GM12878 (cell line): ENCODE results near the gene DNAI2. TPM values are rescaled to one million over a fixed set of nuclear protein-coding genes. Genes with fewer than 3 reads are reported as not detected.

Experiments
- ATAC-seq: fragments of 200-7000 bp; cut with Tn5 transposase; 3 replicates; pipeline ENCODE4 v1.9.1; 2020; ENCODE audit warnings: mild to moderate bottlenecking, moderate library complexity
- BruUV-seq: library from RNA; stranded (reverse); fragments of 400-500 nt; replicated peaks from 2 replicates; lab custom pipeline; 2021; lab: Mats Ljungman, UMichigan
- CTCF ChIA-PET: fragments of 300-600 bp; sonication (Branson Sonifier 250); formaldehyde crosslinking; extraction: SDS; loops from one replicate; lab custom pipeline; 2021; ENCODE audit warnings: inconsistent platforms; lab: Yijun Ruan, JAX
- POLR2A ChIA-PET: fragments of 350-600 bp; formaldehyde crosslinking; extraction: SDS; loops from one replicate; lab custom pipeline; 2021; ENCODE audit warnings: inconsistent platforms; lab: Charles Lee
- RAD21 ChIA-PET: fragments of 300-600 bp; sonication (Branson Sonifier 250); formaldehyde crosslinking; loops from one replicate; lab custom pipeline; 2023; ENCODE audit warnings: antibody characterized with exemption; ENCODE audit not compliant: unreplicated experiment; lab: Charles Lee
- SMC1A ChIA-PET: fragments of 300-600 bp; sonication (Branson Sonifier 250); formaldehyde crosslinking; loops from one replicate; lab custom pipeline; 2023; ENCODE audit not compliant: unreplicated experiment, uncharacterized antibody; lab: Charles Lee
- DNase-seq: peaks from one replicate; pipeline ENCODE4 v3.0.0-alpha.2; 2011; ENCODE audit warnings: low read depth, low spot score
- FAIRE-seq: peaks from 3 replicates; lab custom pipeline; 2011; peaks lifted over from hg19 to GRCh38; lab: Jason Lieb, UNC
- H2AFZ ChIP-seq: 2 replicates; pipeline ENCODE4 v1.6.0; 2011; ENCODE audit warnings: low read depth, low read length, control low read depth; ENCODE audit not compliant: control insufficient read depth
- H3K27ac ChIP-seq: 2 replicates; pipeline ENCODE4 v1.5.1; 2011; ENCODE audit warnings: control low read depth; ENCODE audit not compliant: control insufficient read depth, insufficient read depth
- H3K27me3 ChIP-seq, 2 experiments: replicated peaks in 1 of 2; 2 replicates each; pipeline versions ENCODE4 v1.6.0 to v1.6.1; 2011; ENCODE audit warnings: low read length in 1 of 2; ENCODE audit not compliant: control insufficient read depth in 2 of 2, insufficient read depth in 2 of 2
- H3K36me3 ChIP-seq, 2 experiments: 2 replicates each; pipeline ENCODE4 v1.5.1; 2011; ENCODE audit warnings: low read length in 1 of 2; ENCODE audit not compliant: control insufficient read depth in 2 of 2, insufficient read depth in 2 of 2
- H3K4me1 ChIP-seq: 2 replicates; pipeline ENCODE4 v1.6.1; 2011; ENCODE audit warnings: mild to moderate bottlenecking, low read length, moderate library complexity, mixed read lengths; ENCODE audit not compliant: control insufficient read depth, insufficient read depth
- H3K4me2 ChIP-seq: 2 replicates; pipeline ENCODE4 v1.6.0; 2011; ENCODE audit warnings: control low read depth; ENCODE audit not compliant: control insufficient read depth, insufficient read depth
- H3K4me3 ChIP-seq: fragments of 200-600 bp; sonication (generic); 2 replicates; pipeline ENCODE4 v1.5.1; 2016
- H3K79me2 ChIP-seq: 2 replicates; pipeline ENCODE4 v1.6.0; 2011; ENCODE audit warnings: low read length; ENCODE audit not compliant: control insufficient read depth, insufficient read depth
- H3K9ac ChIP-seq: 2 replicates; pipeline ENCODE4 v1.8.0; 2011; ENCODE audit warnings: low read length, control low read depth, mixed read lengths; ENCODE audit not compliant: control insufficient read depth, insufficient read depth
- H3K9me3 ChIP-seq: replicated peaks from 3 replicates; pipeline ENCODE4 v1.5.1; 2011; ENCODE audit warnings: mild to moderate bottlenecking, low read length; ENCODE audit not compliant: control insufficient read depth, insufficient read depth
- H4K20me1 ChIP-seq: 2 replicates; pipeline ENCODE4 v1.6.0; 2011; ENCODE audit not compliant: control insufficient read depth, insufficient read depth
- ATF7 ChIP-seq: fragments of 450-650 bp; IDR thresholded peaks from 2 replicates; pipeline ENCODE4 v1.6.1; 2016; ENCODE audit warnings: low read depth, mild to moderate bottlenecking
- GABPA ChIP-seq: IDR thresholded peaks from 2 replicates; pipeline ENCODE4 v1.6.1; 2014; ENCODE audit warnings: antibody characterized with exemption, low read depth, mild to moderate bottlenecking, inconsistent platforms
- JUND ChIP-seq: IDR thresholded peaks from 2 replicates; pipeline ENCODE4 v1.6.1; 2012; ENCODE audit warnings: low read depth, mild to moderate bottlenecking, low read length, improper control_type of control experiment, moderate library complexity
- MXI1 ChIP-seq: fragments of 150-350 bp; IDR thresholded peaks from 2 replicates; pipeline ENCODE4 v1.6.1; 2011; ENCODE audit warnings: low read depth, mild to moderate bottlenecking, inconsistent platforms, low read length, improper control_type of control experiment
- NFIC ChIP-seq: IDR thresholded peaks from 2 replicates; pipeline ENCODE4 v1.6.1; 2012; ENCODE audit warnings: low read depth, mild to moderate bottlenecking, inconsistent platforms, low read length, moderate library complexity
- NR2C1 ChIP-seq: fragments of 450-650 bp; IDR thresholded peaks from 2 replicates; pipeline ENCODE4 v1.6.1; 2017; ENCODE audit warnings: antibody characterized with exemption, mild to moderate bottlenecking, moderate library complexity
- RAD21 ChIP-seq: IDR thresholded peaks from 2 replicates; pipeline ENCODE4 v1.6.1; 2011; ENCODE audit warnings: mild to moderate bottlenecking, low read depth, low read length, moderate library complexity; ENCODE audit not compliant: insufficient read depth
- TAF1 ChIP-seq: IDR thresholded peaks from 2 replicates; pipeline ENCODE4 v1.6.1; 2011; ENCODE audit warnings: mild to moderate bottlenecking, low read depth, low read length, borderline replicate concordance
- TARDBP ChIP-seq: IDR thresholded peaks from 2 replicates; pipeline ENCODE4 v1.6.1; 2016; ENCODE audit warnings: borderline replicate concordance
- TBL1XR1 ChIP-seq: IDR thresholded peaks from 2 replicates; pipeline ENCODE4 v1.6.1; 2012; ENCODE audit warnings: low read depth, low read length, improper control_type of control experiment
- YBX1 ChIP-seq: fragments of 450-650 bp; IDR thresholded peaks from 2 replicates; pipeline ENCODE4 v1.6.1; 2016; ENCODE audit warnings: antibody characterized with exemption
- ZSCAN29 ChIP-seq: fragments of 450-650 bp; IDR thresholded peaks from 2 replicates; pipeline ENCODE4 v1.6.1; 2017; ENCODE audit warnings: mild to moderate bottlenecking, moderate library complexity
- WGBS: methylation state at CpG from one replicate; pipeline ENCODE4 v1.1.6; 2016; ENCODE audit warnings: low lambda C conversion rate; ENCODE audit not compliant: insufficient replicate concordance, insufficient coverage; ENCODE audit errors: missing lambda C conversion rate; 5-methylcytosine and 5-hydroxymethylcytosine counted together
- in situ Hi-C: fragments of 300-500 bp; cut with MboI; formaldehyde crosslinking; loops from 9 replicates; pipeline ENCODE4 v1.14.3; 2018; ENCODE audit warnings: mixed read lengths
- intact Hi-C: fragments of 100-400 bp; cut with micrococcal nuclease; formaldehyde crosslinking; loops from one replicate; pipeline ENCODE4 v1.14.2; 2022; ENCODE audit not compliant: unreplicated experiment
- polyA plus RNA-seq, 11 experiments: library from polyadenylated mRNA; depleted of rRNA in 4 of 11; unstranded in 6 of 11; stranded (reverse) in 5 of 11; fragments of >200 nt; fragmentation: Nextera tagmentation in 4 of 11; fragmentation: Illumina TruSeq in 1 of 11; extraction: Ambion mirVana in 4 of 11; extraction: Trizol in 1 of 11; gene quantifications; 1 replicate in 1 of 11; 2 replicates in 10 of 11; pipeline versions ENCODE4 v1.2.1 to v1.2.3, GENCODE V29; 2011 to 2016; ENCODE audit warnings: inconsistent platforms in 2 of 11, missing spikeins in 2 of 11, low read depth in 1 of 11
- total RNA-seq, 4 experiments: library from RNA; depleted of rRNA in 3 of 4; stranded (reverse); fragments of >200 nt in 3 of 4; fragmentation: Illumina TruSeq in 1 of 4; extraction: Trizol in 1 of 4; gene quantifications; 2 replicates each; pipeline versions ENCODE4 v1.2.1 to v1.2.3, GENCODE V29; 2013 to 2021
- TF ChIP-seq, protein P1 (sequence below): fragments of 450-650 bp; formaldehyde crosslinking; IDR thresholded peaks from 2 replicates; pipeline ENCODE4 v1.4.0; 2022; ENCODE audit warnings: mild to moderate bottlenecking, moderate library complexity
- TF ChIP-seq, protein P2 (sequence below): fragments of 450-650 bp; IDR thresholded peaks from 2 replicates; pipeline ENCODE4 v1.6.1; 2016; ENCODE audit warnings: mild to moderate bottlenecking, moderate library complexity, borderline replicate concordance
- TF ChIP-seq, protein P3 (sequence below): fragments of 450-650 bp; formaldehyde crosslinking; IDR thresholded peaks from 2 replicates; pipeline ENCODE4 v1.5.0; 2022; ENCODE audit warnings: mild to moderate bottlenecking, missing genetic modification characterization

DNAI2 gene
- total and polyA plus RNA-seq, 10 of the 15 experiments (the other 5 are each of a cell fraction or from before 2014, with no cell fraction given) = 0.04 to 1.8 (median 0.13) TPM

DNA sequence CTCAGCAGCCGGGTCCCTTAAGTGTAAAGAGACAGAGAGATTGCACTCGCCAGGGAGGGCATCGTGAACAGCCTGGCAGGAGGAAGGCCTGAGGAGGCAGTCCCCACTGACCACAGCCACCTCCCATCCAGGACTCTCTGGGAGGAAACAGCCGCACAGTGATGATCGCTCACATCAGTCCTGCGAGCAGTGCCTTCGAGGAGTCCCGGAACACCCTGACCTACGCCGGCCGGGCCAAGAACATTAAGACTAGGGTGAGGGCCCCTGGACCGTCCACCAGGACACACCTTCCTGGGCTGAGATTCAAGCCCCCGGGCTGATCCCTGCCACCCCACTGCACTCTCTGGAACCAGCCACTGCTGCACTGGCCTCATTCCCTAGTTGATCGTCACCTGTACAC, 73.6 kb downstream of the DNAI2 start:
- in situ Hi-C loops = no loop called here
- ATAC-seq (no peak), DNase-seq (no peak), FAIRE-seq (no peak)
- Histone ChIP-seq H4K20me1 (no peaks in the 10 kb centered on the region), H3K27ac (no peak overlapping the region), H3K9me3 (no peaks in the 10 kb centered on the region), H3K36me3 (no peaks in the 10 kb centered on the region), H3K4me2 (no peak overlapping the region), H3K27me3 (peaks cover 3% of the 10 kb centered on the region in 2 experiments; a peak in 3 of 4 replicates), H2AFZ (no peak overlapping the region), H3K9ac (no peak overlapping the region), H3K4me3 (no peak overlapping the region), H3K79me2 (no peaks in the 10 kb centered on the region), H3K4me1 (no peaks in the 10 kb centered on the region)
- ChIA-PET POLR2A (no interaction called here), SMC1A (interaction anchor here (0.5 kb wide), 1 partner anchor 51 kb away, joined by 3 read pairs; no protein-coding TSS in a partner anchor), RAD21 (interaction anchor here (1.3 kb wide), 1 partner anchor 47 kb away, joined by 4 read pairs; no protein-coding TSS in a partner anchor), CTCF (interaction anchor here (0.7 to 1.3 kb wide), 2 partner anchors 15 to 20 kb away, joined by 3 read pairs; no protein-coding TSS in a partner anchor)
- 51% methylated on average over 14 of the region's 14 CpGs for WGBS
- intact Hi-C loops = no loop called here
- BruUV-seq = no TSS peak
- TF ChIP-seq YBX1 = no peak
- no peak for TF ChIP-seq NFIC
- TF ChIP-seq GABPA = no peak
- TF ChIP-seq, protein P1, sequence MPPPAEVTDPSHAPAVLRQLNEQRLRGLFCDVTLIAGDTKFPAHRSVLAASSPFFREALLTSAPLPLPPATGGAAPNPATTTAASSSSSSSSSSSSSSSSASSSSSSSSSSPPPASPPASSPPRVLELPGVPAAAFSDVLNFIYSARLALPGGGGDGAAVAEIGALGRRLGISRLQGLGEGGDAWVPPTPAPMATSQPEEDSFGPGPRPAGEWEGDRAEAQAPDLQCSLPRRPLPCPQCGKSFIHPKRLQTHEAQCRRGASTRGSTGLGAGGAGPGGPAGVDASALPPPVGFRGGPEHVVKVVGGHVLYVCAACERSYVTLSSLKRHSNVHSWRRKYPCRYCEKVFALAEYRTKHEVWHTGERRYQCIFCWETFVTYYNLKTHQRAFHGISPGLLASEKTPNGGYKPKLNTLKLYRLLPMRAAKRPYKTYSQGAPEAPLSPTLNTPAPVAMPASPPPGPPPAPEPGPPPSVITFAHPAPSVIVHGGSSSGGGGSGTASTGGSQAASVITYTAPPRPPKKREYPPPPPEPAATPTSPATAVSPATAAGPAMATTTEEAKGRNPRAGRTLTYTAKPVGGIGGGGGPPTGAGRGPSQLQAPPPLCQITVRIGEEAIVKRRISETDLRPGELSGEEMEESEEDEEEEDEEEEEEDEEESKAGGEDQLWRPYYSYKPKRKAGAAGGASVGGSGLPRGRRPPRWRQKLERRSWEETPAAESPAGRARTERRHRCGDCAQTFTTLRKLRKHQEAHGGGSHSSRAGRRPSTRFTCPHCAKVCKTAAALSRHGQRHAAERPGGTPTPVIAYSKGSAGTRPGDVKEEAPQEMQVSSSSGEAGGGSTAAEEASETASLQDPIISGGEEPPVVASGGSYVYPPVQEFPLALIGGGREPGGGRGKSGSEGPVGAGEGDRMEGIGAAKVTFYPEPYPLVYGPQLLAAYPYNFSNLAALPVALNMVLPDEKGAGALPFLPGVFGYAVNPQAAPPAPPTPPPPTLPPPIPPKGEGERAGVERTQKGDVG = no peak
- TF ChIP-seq ZSCAN29 = no peak
- TF ChIP-seq TARDBP = no peak
- TF ChIP-seq JUND = no peak
- TF ChIP-seq RAD21 = no peak
- TF ChIP-seq TBL1XR1 = no peak
- TF ChIP-seq NR2C1 = no peak
- TF ChIP-seq, protein P2, sequence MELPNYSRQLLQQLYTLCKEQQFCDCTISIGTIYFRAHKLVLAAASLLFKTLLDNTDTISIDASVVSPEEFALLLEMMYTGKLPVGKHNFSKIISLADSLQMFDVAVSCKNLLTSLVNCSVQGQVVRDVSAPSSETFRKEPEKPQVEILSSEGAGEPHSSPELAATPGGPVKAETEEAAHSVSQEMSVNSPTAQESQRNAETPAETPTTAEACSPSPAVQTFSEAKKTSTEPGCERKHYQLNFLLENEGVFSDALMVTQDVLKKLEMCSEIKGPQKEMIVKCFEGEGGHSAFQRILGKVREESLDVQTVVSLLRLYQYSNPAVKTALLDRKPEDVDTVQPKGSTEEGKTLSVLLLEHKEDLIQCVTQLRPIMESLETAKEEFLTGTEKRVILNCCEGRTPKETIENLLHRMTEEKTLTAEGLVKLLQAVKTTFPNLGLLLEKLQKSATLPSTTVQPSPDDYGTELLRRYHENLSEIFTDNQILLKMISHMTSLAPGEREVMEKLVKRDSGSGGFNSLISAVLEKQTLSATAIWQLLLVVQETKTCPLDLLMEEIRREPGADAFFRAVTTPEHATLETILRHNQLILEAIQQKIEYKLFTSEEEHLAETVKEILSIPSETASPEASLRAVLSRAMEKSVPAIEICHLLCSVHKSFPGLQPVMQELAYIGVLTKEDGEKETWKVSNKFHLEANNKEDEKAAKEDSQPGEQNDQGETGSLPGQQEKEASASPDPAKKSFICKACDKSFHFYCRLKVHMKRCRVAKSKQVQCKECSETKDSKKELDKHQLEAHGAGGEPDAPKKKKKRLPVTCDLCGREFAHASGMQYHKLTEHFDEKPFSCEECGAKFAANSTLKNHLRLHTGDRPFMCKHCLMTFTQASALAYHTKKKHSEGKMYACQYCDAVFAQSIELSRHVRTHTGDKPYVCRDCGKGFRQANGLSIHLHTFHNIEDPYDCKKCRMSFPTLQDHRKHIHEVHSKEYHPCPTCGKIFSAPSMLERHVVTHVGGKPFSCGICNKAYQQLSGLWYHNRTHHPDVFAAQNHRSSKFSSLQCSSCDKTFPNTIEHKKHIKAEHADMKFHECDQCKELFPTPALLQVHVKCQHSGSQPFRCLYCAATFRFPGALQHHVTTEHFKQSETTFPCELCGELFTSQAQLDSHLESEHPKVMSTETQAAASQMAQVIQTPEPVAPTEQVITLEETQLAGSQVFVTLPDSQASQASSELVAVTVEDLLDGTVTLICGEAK = no peak
- TF ChIP-seq, protein P3, sequence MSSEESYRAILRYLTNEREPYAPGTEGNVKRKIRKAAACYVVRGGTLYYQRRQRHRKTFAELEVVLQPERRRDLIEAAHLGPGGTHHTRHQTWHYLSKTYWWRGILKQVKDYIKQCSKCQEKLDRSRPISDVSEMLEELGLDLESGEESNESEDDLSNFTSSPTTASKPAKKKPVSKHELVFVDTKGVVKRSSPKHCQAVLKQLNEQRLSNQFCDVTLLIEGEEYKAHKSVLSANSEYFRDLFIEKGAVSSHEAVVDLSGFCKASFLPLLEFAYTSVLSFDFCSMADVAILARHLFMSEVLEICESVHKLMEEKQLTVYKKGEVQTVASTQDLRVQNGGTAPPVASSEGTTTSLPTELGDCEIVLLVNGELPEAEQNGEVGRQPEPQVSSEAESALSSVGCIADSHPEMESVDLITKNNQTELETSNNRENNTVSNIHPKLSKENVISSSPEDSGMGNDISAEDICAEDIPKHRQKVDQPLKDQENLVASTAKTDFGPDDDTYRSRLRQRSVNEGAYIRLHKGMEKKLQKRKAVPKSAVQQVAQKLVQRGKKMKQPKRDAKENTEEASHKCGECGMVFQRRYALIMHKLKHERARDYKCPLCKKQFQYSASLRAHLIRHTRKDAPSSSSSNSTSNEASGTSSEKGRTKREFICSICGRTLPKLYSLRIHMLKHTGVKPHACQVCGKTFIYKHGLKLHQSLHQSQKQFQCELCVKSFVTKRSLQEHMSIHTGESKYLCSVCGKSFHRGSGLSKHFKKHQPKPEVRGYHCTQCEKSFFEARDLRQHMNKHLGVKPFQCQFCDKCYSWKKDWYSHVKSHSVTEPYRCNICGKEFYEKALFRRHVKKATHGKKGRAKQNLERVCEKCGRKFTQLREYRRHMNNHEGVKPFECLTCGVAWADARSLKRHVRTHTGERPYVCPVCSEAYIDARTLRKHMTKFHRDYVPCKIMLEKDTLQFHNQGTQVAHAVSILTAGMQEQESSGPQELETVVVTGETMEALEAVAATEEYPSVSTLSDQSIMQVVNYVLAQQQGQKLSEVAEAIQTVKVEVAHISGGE (CRISPR knock-in tag) = no peak
- no peak for TF ChIP-seq ATF7
- TF ChIP-seq MXI1 = no peak
- TF ChIP-seq TAF1 = no peak
